Adrenal gland (tissue), 5 donors: Measurements from ENCODE around the gene KNTC1.

Source experiments
- POLR2A ChIP-seq, 2 donors: fragments of 450-650 bp; IDR thresholded peaks; one replicate each; pipeline ENCODE4 v1.6.1; 2017; ENCODE audit warnings: antibody characterized with exemption in 2 of 2, mild to moderate bottlenecking in 2 of 2, moderate library complexity in 1 of 2
- TF ChIP-seq, protein P1 (sequence below), 6 experiments: fragments of 450-650 bp in 4 of 6; fragments of 200-600 bp in 2 of 6; sonication (generic) in 1 of 6; IDR thresholded peaks; 1 replicate in 5 of 6; 2 replicates in 1 of 6; pipeline versions ENCODE4 v1.5.1 to v1.8.0; 2016 to 2021; ENCODE audit warnings: antibody characterized with exemption in 6 of 6, mild to moderate bottlenecking in 2 of 6, moderate library complexity in 1 of 6
- donor health status: DM: no; HTN: no; CAD: no.

DNA sequence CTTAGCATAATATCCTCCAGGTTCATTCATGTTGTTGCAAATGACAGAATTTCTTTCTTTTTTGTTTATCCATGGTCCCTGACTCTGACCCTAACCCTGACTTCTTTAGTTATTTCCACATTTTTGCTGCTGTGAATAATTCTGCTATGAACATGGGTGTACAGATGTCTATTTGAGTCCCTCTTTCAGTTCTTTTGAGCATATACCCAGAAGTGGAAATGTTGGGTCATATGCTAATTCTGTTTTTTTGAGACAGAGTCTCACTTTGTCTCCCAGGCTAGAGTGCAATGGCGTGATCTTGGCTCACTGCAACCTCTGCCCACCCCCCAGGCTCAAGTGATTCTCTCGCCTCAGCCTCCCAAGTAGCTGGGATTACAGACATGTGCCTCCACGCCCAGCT is 33.1 kb downstream of the KNTC1 start:
- TF ChIP-seq, protein P1, sequence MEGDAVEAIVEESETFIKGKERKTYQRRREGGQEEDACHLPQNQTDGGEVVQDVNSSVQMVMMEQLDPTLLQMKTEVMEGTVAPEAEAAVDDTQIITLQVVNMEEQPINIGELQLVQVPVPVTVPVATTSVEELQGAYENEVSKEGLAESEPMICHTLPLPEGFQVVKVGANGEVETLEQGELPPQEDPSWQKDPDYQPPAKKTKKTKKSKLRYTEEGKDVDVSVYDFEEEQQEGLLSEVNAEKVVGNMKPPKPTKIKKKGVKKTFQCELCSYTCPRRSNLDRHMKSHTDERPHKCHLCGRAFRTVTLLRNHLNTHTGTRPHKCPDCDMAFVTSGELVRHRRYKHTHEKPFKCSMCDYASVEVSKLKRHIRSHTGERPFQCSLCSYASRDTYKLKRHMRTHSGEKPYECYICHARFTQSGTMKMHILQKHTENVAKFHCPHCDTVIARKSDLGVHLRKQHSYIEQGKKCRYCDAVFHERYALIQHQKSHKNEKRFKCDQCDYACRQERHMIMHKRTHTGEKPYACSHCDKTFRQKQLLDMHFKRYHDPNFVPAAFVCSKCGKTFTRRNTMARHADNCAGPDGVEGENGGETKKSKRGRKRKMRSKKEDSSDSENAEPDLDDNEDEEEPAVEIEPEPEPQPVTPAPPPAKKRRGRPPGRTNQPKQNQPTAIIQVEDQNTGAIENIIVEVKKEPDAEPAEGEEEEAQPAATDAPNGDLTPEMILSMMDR (IDR thresholded peaks at IDR 0.05) = no peak
- no peak for TF ChIP-seq POLR2A (IDR thresholded peaks at IDR 0.05)
